Endothelial cell of umbilical vein (primary cell): ENCODE results near the gene PSKH1.

Source experiments
- CTCF ChIP-seq, 2 donors: IDR thresholded peaks; 1 replicate in 1 of 2; 2 replicates in 1 of 2; pipeline ENCODE4 v1.5.1; 2011; ENCODE audit warnings: low read length in 2 of 2, mild to moderate bottlenecking in 2 of 2, moderate library complexity in 2 of 2, control low read depth in 1 of 2, inconsistent platforms in 1 of 2, low read depth in 1 of 2; ENCODE audit not compliant: insufficient read depth in 1 of 2; ENCODE audit errors: extremely low read depth in 1 of 2
- EZH2 ChIP-seq: IDR thresholded peaks from 2 replicates; pipeline ENCODE4 v1.6.1; 2012; ENCODE audit warnings: borderline replicate concordance, low read depth, mild to moderate bottlenecking, moderate library complexity, low read length, inconsistent platforms; ENCODE audit not compliant: severe bottlenecking
- POLR2AphosphoS5 ChIP-seq: IDR thresholded peaks from 2 replicates; pipeline ENCODE4 v1.6.1; 2012; ENCODE audit warnings: low read depth, mild to moderate bottlenecking, control low read depth, low read length, moderate library complexity; ENCODE audit not compliant: insufficient read depth

DNA sequence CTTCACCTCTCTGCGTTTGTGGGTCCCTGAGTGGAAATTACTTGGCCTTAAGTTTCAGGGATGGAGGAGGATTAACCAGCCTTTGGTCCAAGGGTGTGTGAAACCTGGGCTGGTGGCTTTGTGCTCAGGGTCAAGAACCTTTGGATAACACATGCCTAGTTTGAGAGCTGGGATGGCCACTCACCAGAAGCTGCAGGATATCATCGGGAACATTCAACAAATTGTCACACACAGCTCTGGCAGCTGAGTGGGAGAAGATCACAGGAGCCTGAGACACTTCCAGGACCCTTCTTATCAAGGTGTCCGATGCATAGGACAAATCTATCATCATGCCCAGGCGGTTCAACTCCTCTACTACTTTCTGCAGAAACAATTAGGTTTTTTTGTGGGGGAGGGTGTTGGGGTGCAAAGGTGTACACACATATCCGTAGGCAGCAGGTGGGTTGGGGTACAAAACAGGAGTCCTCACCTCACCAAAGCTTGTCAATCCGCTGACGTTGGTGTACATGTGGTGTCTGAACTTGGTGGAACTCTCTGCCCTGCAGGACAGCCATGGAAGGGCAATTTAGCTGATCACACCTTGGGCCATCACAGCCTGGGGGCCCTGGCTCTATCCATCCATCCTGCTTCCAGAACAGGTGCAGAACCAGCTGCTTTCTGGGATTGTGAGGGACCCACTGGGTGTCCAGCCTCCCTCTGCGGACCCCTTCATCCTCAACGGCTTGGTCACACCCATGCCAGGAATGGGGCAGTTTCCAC, 84.6 kb downstream of the PSKH1 start:
- TF ChIP-seq EZH2 (no peak), POLR2AphosphoS5 (no peak), CTCF (IDR thresholded peaks at IDR 0.05; ENCODE audit: extremely low read depth in 1 of 2, insufficient read depth in 1 of 2, low read depth in 1 of 2, low read length in 2 of 2) (no peak)
